GM12878 (cell line): ENCODE measurements around the gene F7.

ENCODE experiments used
- ATF7 ChIP-seq: fragments of 450-650 bp; IDR thresholded peaks from 2 replicates; pipeline ENCODE4 v1.6.1; 2016; ENCODE audit warnings: low read depth, mild to moderate bottlenecking
- CREM ChIP-seq: IDR thresholded peaks from 2 replicates; pipeline ENCODE4 v1.6.1; 2014; ENCODE audit warnings: antibody characterized with exemption, low read depth
- JUND ChIP-seq: IDR thresholded peaks from 2 replicates; pipeline ENCODE4 v1.6.1; 2012; ENCODE audit warnings: low read depth, mild to moderate bottlenecking, low read length, improper control_type of control experiment, moderate library complexity
- TARDBP ChIP-seq: IDR thresholded peaks from 2 replicates; pipeline ENCODE4 v1.6.1; 2016; ENCODE audit warnings: borderline replicate concordance
- ZNF207 ChIP-seq: fragments of 450-650 bp; IDR thresholded peaks from 2 replicates; pipeline ENCODE4 v1.6.1; 2014; ENCODE audit warnings: antibody characterized with exemption, mild to moderate bottlenecking, borderline replicate concordance
- ZNF274 ChIP-seq: IDR thresholded peaks from one replicate; pipeline ENCODE4 v1.8.0; 2011; ENCODE audit not compliant: insufficient read length, insufficient read depth
- TF ChIP-seq, protein P1 (sequence below): IDR thresholded peaks from 2 replicates; pipeline ENCODE4 v1.6.1; 2012; ENCODE audit warnings: low read depth, low read length, improper control_type of control experiment
- TF ChIP-seq, protein P2 (sequence below), 3 experiments: IDR thresholded peaks in 2 of 3; conservative IDR thresholded peaks in 1 of 3; 2 replicates each; pipeline ENCODE4 v1.5.1; 2011; ENCODE audit warnings: low read depth in 3 of 3, low read length in 3 of 3, mild to moderate bottlenecking in 3 of 3, control low read depth in 2 of 3, moderate library complexity in 2 of 3, inconsistent platforms in 1 of 3, mixed read lengths in 1 of 3; ENCODE audit not compliant: control insufficient read depth in 2 of 3, insufficient read depth in 1 of 3; ENCODE audit errors: extremely low read depth in 1 of 3

DNA sequence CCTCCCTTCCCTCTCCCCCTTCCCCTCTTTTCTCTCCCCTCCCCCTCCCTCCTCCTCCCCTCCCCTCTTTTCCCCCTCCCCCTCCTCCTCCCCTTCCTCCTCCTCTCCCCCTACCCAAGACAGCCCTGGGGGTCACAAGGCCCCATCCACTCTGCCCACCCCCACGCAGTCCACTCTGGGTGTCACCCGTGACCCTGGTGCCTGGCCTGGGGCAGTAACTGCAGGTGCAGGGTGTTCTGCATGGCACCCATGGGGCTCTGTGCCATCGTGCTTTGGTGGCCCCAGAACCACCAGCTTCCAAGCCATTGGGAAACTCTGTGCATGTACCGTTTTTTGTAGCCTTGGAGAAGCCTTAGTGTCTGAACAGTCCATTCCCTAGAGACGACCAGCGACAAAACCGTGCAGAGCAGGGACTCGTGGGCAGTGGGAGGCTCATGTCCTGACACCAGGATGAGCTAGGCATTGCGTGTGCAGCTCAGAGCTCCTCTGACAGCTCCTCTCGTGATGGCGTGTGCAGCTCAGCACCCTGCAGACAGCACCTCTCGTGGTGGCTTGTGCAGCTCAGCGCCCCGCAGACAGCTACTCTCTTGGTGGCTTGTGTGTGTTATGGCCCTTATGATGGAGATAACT is 43.7 kb upstream of the F7 start:
- no peak for TF ChIP-seq JUND
- TF ChIP-seq, protein P1, sequence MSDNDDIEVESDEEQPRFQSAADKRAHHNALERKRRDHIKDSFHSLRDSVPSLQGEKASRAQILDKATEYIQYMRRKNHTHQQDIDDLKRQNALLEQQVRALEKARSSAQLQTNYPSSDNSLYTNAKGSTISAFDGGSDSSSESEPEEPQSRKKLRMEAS: no peak
- no peak for TF ChIP-seq ATF7
- TF ChIP-seq, protein P2, sequence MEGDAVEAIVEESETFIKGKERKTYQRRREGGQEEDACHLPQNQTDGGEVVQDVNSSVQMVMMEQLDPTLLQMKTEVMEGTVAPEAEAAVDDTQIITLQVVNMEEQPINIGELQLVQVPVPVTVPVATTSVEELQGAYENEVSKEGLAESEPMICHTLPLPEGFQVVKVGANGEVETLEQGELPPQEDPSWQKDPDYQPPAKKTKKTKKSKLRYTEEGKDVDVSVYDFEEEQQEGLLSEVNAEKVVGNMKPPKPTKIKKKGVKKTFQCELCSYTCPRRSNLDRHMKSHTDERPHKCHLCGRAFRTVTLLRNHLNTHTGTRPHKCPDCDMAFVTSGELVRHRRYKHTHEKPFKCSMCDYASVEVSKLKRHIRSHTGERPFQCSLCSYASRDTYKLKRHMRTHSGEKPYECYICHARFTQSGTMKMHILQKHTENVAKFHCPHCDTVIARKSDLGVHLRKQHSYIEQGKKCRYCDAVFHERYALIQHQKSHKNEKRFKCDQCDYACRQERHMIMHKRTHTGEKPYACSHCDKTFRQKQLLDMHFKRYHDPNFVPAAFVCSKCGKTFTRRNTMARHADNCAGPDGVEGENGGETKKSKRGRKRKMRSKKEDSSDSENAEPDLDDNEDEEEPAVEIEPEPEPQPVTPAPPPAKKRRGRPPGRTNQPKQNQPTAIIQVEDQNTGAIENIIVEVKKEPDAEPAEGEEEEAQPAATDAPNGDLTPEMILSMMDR (IDR thresholded peaks at IDR 0.05 in 2 of 3, conservative IDR thresholded peaks at IDR 0.05 in 1 of 3; ENCODE audit: control insufficient read depth in 2 of 3, extremely low read depth in 1 of 3, insufficient read depth in 1 of 3, low read depth in 3 of 3, low read length in 3 of 3): no peak
- TF ChIP-seq ZNF207: no peak
- TF ChIP-seq TARDBP: no peak
- TF ChIP-seq CREM: no peak
- no peak for TF ChIP-seq ZNF274
